Panc1 (cell line): ENCODE measurements around the gene ADGRV1. TPM values are rescaled to one million over a fixed set of nuclear protein-coding genes. Genes with fewer than 3 reads are reported as not detected.
"Not testable (repeated sequence)": the region's sequence is repeated elsewhere in the genome, so short reads cannot be mapped to it uniquely, and the experiment has no call there.

ENCODE experiments used
- ATAC-seq: fragments of 200-7000 bp; cut with Tn5 transposase; 2 replicates; pipeline ENCODE4 v1.9.1; 2020; ENCODE audit warnings: mild to moderate bottlenecking, moderate library complexity
- BruUV-seq: library from RNA; stranded (reverse); fragments of 400-500 nt; replicated peaks from 2 replicates; lab custom pipeline; 2021; lab: Mats Ljungman, UMichigan
- CTCF ChIA-PET: fragments of 300-600 bp; sonication (Branson Sonifier 250); formaldehyde crosslinking; loops from one replicate; lab custom pipeline; 2022; ENCODE audit warnings: antibody characterized with exemption; lab: Charles Lee
- POLR2A ChIA-PET: fragments of 300-600 bp; sonication (Branson Sonifier 250); formaldehyde crosslinking; loops from one replicate; lab custom pipeline; 2022; ENCODE audit warnings: antibody characterized with exemption; lab: Charles Lee
- DNase-seq: peaks from one replicate; pipeline ENCODE4 v3.0.0-alpha.2; 2010; ENCODE audit warnings: low read depth, low spot score
- H3K27ac ChIP-seq: 2 replicates; pipeline ENCODE4 v1.5.1; 2011; ENCODE audit warnings: mild to moderate bottlenecking, low read length, inconsistent platforms
- H3K27me3 ChIP-seq: fragments of 200-500 bp; sonication (Bioruptor generic); 2 replicates; pipeline ENCODE4 v1.6.0; 2014; ENCODE audit warnings: low read length, inconsistent platforms; ENCODE audit not compliant: control insufficient read depth, insufficient read depth
- H3K36me3 ChIP-seq: fragments of 200-500 bp; sonication (Bioruptor generic); 2 replicates; pipeline ENCODE4 v1.5.1; 2014; ENCODE audit warnings: inconsistent platforms, mild to moderate bottlenecking, low read length, moderate library complexity; ENCODE audit not compliant: control insufficient read depth, insufficient read depth
- H3K4me1 ChIP-seq: 2 replicates; pipeline ENCODE4 v1.5.1; 2011; ENCODE audit warnings: inconsistent platforms, mild to moderate bottlenecking, low read length, moderate library complexity; ENCODE audit not compliant: control insufficient read depth, insufficient read depth
- H3K4me3 ChIP-seq, 2 experiments: 2 replicates each; pipeline ENCODE4 v1.5.1; 2011 to 2012; ENCODE audit warnings: low read depth in 2 of 2, low read length in 2 of 2, mild to moderate bottlenecking in 2 of 2, inconsistent platforms in 1 of 2, moderate library complexity in 1 of 2
- H3K9me3 ChIP-seq: fragments of 200-500 bp; sonication (Bioruptor generic); 2 replicates; pipeline ENCODE4 v1.5.1; 2014; ENCODE audit warnings: low read depth, mild to moderate bottlenecking, inconsistent platforms, low read length, moderate library complexity; ENCODE audit not compliant: control insufficient read depth, insufficient read depth
- CTCF ChIP-seq: fragments of 450-650 bp; IDR thresholded peaks from 2 replicates; pipeline ENCODE4 v1.5.1; 2017; ENCODE audit warnings: mild to moderate bottlenecking
- POLR2AphosphoS5 ChIP-seq: IDR thresholded peaks from 2 replicates; pipeline ENCODE4 v1.6.1; 2012; ENCODE audit warnings: mild to moderate bottlenecking, low read depth, low read length, moderate library complexity
- REST ChIP-seq, 2 experiments: IDR thresholded peaks; 2 replicates each; pipeline ENCODE4 v1.6.1; 2011 to 2012; ENCODE audit warnings: low read depth in 2 of 2, control low read depth in 1 of 2, low read length in 1 of 2, mild to moderate bottlenecking in 1 of 2, moderate library complexity in 1 of 2; ENCODE audit not compliant: insufficient read depth in 1 of 2
- SIN3A ChIP-seq: IDR thresholded peaks from 2 replicates; pipeline ENCODE4 v1.6.1; 2012; ENCODE audit warnings: low read depth, mild to moderate bottlenecking, low read length, moderate library complexity, borderline replicate concordance; ENCODE audit not compliant: insufficient read depth
- TCF7L2 ChIP-seq: IDR thresholded peaks from 2 replicates; pipeline ENCODE4 v1.6.1; 2011; ENCODE audit warnings: mild to moderate bottlenecking, low read depth, low read length, inconsistent platforms
- in situ Hi-C: cut with HindIII; loops from 2 replicates; pipeline ENCODE4 v1.10.0; 2016; ENCODE audit warnings: low sequenced_read_pairs, low pct_unique_long_range_greater_than_20kb
- intact Hi-C: fragments of 100-400 bp; cut with micrococcal nuclease; formaldehyde crosslinking; loops from one replicate; pipeline ENCODE4 v1.10.0; 2022; ENCODE audit not compliant: unreplicated experiment
- total RNA-seq: library from RNA; stranded (reverse); gene quantifications from one replicate; pipeline ENCODE4 v1.2.1, GENCODE V29; 2021; ENCODE audit not compliant: unreplicated experiment

ADGRV1 gene
- total RNA-seq, 1 experiment from 2014 or later = 0.49 TPM

GRCh38 chr5:91059409-91059808 lies 500.8 kb downstream of the ADGRV1 start:
- no peaks in the 10 kb centered on the region for H3K4me1 ChIP-seq
- ATAC-seq (no peak), DNase-seq (no peak)
- H3K27ac ChIP-seq = no peak overlapping the region
- BruUV-seq = no TSS peak
- TF ChIP-seq TCF7L2 (no peak), POLR2AphosphoS5 (no peak), CTCF (no peak), SIN3A (no peak), REST (IDR thresholded peaks at IDR 0.05; ENCODE audit: insufficient read depth in 1 of 2, low read depth in 2 of 2, low read length in 1 of 2) (no peak)
- POLR2A ChIA-PET = no interaction called here
- CTCF ChIA-PET = no interaction called here
- in situ Hi-C loops = no loop called here
- no peaks in the 10 kb centered on the region for H3K9me3 ChIP-seq
- peaks cover 2% of the 10 kb centered on the region; the same call in 1 of the 2 replicates for H3K27me3 ChIP-seq
- H3K4me3 ChIP-seq = no peak overlapping the region
- no peaks in the 10 kb centered on the region for H3K36me3 ChIP-seq
- intact Hi-C loops = no loop called here

- Histone ChIP-seq H3K9me3 (no peaks in the 10 kb centered on the region), H3K4me1 (no peaks in the 10 kb centered on the region), H3K36me3 (no peaks in the 10 kb centered on the region), H3K4me3 (no peak overlapping the region), H3K27me3 (peaks cover 2% of the 10 kb centered on the region; the same call in 1 of the 2 replicates), H3K27ac (no peak overlapping the region)
- in situ Hi-C loops (no loop called here), intact Hi-C loops (no loop called here)
- no TSS peak for BruUV-seq
- TF ChIP-seq SIN3A = no peak
- no peak for TF ChIP-seq TCF7L2
- ChIA-PET POLR2A (no interaction called here), CTCF (no interaction called here)
- DNase-seq (no peak), ATAC-seq (no peak)
Measured at GRCh38 chr5:91061094-91061493, 502.5 kb downstream of the ADGRV1 start.

GRCh38 chr5:91061946-91062562 lies 503.5 kb downstream of the ADGRV1 start:
- Histone ChIP-seq H3K27me3 (peaks cover 4% of the 10 kb centered on the region; the same call in 1 of the 2 replicates), H3K36me3 (no peaks in the 10 kb centered on the region), H3K27ac (no peak overlapping the region), H3K4me1 (no peaks in the 10 kb centered on the region), H3K4me3 (no peak overlapping the region), H3K9me3 (no peaks in the 10 kb centered on the region)
- BruUV-seq = no TSS peak
- CTCF ChIA-PET = no interaction called here
- intact Hi-C loops (no loop called here), in situ Hi-C loops (no loop called here)
- TF ChIP-seq REST (IDR thresholded peaks at IDR 0.05; ENCODE audit: insufficient read depth in 1 of 2, low read depth in 2 of 2, low read length in 1 of 2) (no peak), TCF7L2 (no peak)
- ATAC-seq (no peak), DNase-seq (no peak)
- POLR2A ChIA-PET = no interaction called here

GRCh38 chr5:91063098-91063690 lies 504.6 kb downstream of the ADGRV1 start:
- H3K27me3 ChIP-seq, H3K4me1 ChIP-seq, BruUV-seq: not testable (repeated sequence)

More at GRCh38 chr5:91063098-91063690, 504.6 kb downstream of the ADGRV1 start:
- H3K36me3 ChIP-seq, POLR2A ChIA-PET, CTCF ChIA-PET, DNase-seq, H3K27ac ChIP-seq, H3K4me3 ChIP-seq, in situ Hi-C loops, intact Hi-C loops, ATAC-seq, H3K9me3 ChIP-seq: not testable (repeated sequence)
